Endothelial cell of umbilical vein (primary cell): ENCODE results near the gene INKA2. TPM values are rescaled to one million over a fixed set of nuclear protein-coding genes. Genes with fewer than 3 reads are reported as not detected.

Experiments used
- BruUV-seq: library from RNA; stranded (reverse); fragments of 400-500 nt; replicated peaks from 2 replicates; lab custom pipeline; 2021; lab: Mats Ljungman, UMichigan
- CTCF ChIA-PET: fragments of 300-600, 350-600 bp; sonication (Branson Sonifier 250); formaldehyde crosslinking; loops from one replicate; lab custom pipeline; 2021; ENCODE audit warnings: antibody characterized with exemption, inconsistent platforms; lab: Charles Lee
- POLR2A ChIA-PET: fragments of 300-600, 350-600 bp; sonication (Branson Sonifier 250); formaldehyde crosslinking; loops from one replicate; lab custom pipeline; 2021; ENCODE audit warnings: antibody characterized with exemption, inconsistent platforms; lab: Charles Lee
- DNase-seq: peaks from one replicate; pipeline ENCODE4 v3.0.0-alpha.2; 2011; ENCODE audit warnings: low read depth, low spot score
- FAIRE-seq: peaks from 2 replicates; lab custom pipeline; 2011; peaks lifted over from hg19 to GRCh38; lab: Jason Lieb, UNC
- H2AFZ ChIP-seq: 2 replicates; pipeline ENCODE4 v1.6.0; 2012; ENCODE audit warnings: low read depth, low read length, control low read depth, inconsistent platforms
- H3K27ac ChIP-seq: 2 replicates; pipeline ENCODE4 v1.5.1; 2011; ENCODE audit warnings: low read depth, mild to moderate bottlenecking, control low read depth, low read length, moderate library complexity; ENCODE audit not compliant: insufficient read depth
- H3K27me3 ChIP-seq, 2 experiments: 2 replicates each; pipeline versions ENCODE4 v1.6.0 to v1.6.1; 2011; ENCODE audit warnings: low read length in 2 of 2, mixed read lengths in 1 of 2; ENCODE audit not compliant: control insufficient read depth in 2 of 2, insufficient read depth in 2 of 2
- H3K36me3 ChIP-seq, 2 experiments: 2 replicates in 1 of 2; 3 replicates in 1 of 2; pipeline ENCODE4 v1.5.1; 2011; ENCODE audit warnings: low read length in 2 of 2, mild to moderate bottlenecking in 1 of 2, moderate library complexity in 1 of 2; ENCODE audit not compliant: control insufficient read depth in 2 of 2, insufficient read depth in 2 of 2; ENCODE audit errors: extremely low read depth in 1 of 2
- H3K4me1 ChIP-seq: 3 replicates; pipeline ENCODE4 v1.5.1; 2011; ENCODE audit warnings: mild to moderate bottlenecking, low read length; ENCODE audit not compliant: control insufficient read depth, insufficient read depth; ENCODE audit errors: extremely low read depth
- H3K4me2 ChIP-seq: 2 replicates; pipeline ENCODE4 v1.6.1; 2011; ENCODE audit warnings: low read length, control low read depth, mixed read lengths; ENCODE audit not compliant: insufficient read depth
- H3K4me3 ChIP-seq, 3 experiments: fragments of 200-600 bp in 1 of 3; sonication (generic), shearing (Covaris generic) in 1 of 3; replicated peaks in 1 of 3; 2 replicates each; pipeline ENCODE4 v1.5.1; 2011 to 2016; ENCODE audit warnings: control low read depth in 3 of 3, low read length in 3 of 3, mild to moderate bottlenecking in 2 of 3, inconsistent platforms in 1 of 3, low read depth in 1 of 3, moderate library complexity in 1 of 3; ENCODE audit not compliant: insufficient read depth in 1 of 3
- H3K79me2 ChIP-seq: 2 replicates; pipeline ENCODE4 v1.6.0; 2012; ENCODE audit warnings: low read length, inconsistent platforms; ENCODE audit not compliant: control insufficient read depth, insufficient read depth
- H3K9ac ChIP-seq: replicated peaks from 2 replicates; pipeline ENCODE3; 2011; ENCODE audit warnings: low read length, control low read depth; ENCODE audit not compliant: insufficient read depth; ENCODE audit errors: extremely low read depth
- H3K9me1 ChIP-seq: replicated peaks from 3 replicates; pipeline ENCODE4 v1.6.0; 2011; ENCODE audit warnings: mild to moderate bottlenecking, low read length; ENCODE audit not compliant: control insufficient read depth, insufficient read depth; ENCODE audit errors: extremely low read depth
- H3K9me3 ChIP-seq: replicated peaks from 2 replicates; pipeline ENCODE4 v1.5.1; 2012; ENCODE audit warnings: low read length, inconsistent platforms; ENCODE audit not compliant: control insufficient read depth, insufficient read depth
- H4K20me1 ChIP-seq: replicated peaks from 2 replicates; pipeline ENCODE3; 2011; ENCODE audit warnings: mild to moderate bottlenecking, low read length; ENCODE audit not compliant: control insufficient read depth, insufficient read depth; ENCODE audit errors: extremely low read depth
- CTCF ChIP-seq, 2 donors: IDR thresholded peaks; 1 replicate in 1 of 2; 2 replicates in 1 of 2; pipeline ENCODE4 v1.5.1; 2011; ENCODE audit warnings: low read length in 2 of 2, mild to moderate bottlenecking in 2 of 2, moderate library complexity in 2 of 2, control low read depth in 1 of 2, inconsistent platforms in 1 of 2, low read depth in 1 of 2; ENCODE audit not compliant: insufficient read depth in 1 of 2; ENCODE audit errors: extremely low read depth in 1 of 2
- EZH2 ChIP-seq: IDR thresholded peaks from 2 replicates; pipeline ENCODE4 v1.6.1; 2012; ENCODE audit warnings: borderline replicate concordance, low read depth, mild to moderate bottlenecking, moderate library complexity, low read length, inconsistent platforms; ENCODE audit not compliant: severe bottlenecking
- FOS ChIP-seq: IDR thresholded peaks from 2 replicates; pipeline ENCODE4 v1.6.1; 2011; ENCODE audit warnings: mild to moderate bottlenecking, low read length, moderate library complexity, borderline replicate concordance; ENCODE audit not compliant: insufficient read depth
- GATA2 ChIP-seq: IDR thresholded peaks from 2 replicates; pipeline ENCODE4 v1.7.0; 2011; ENCODE audit warnings: low read depth, mild to moderate bottlenecking, moderate library complexity, mixed read lengths, low read length; ENCODE audit not compliant: insufficient read length, insufficient read depth
- JUN ChIP-seq: IDR thresholded peaks from 2 replicates; pipeline ENCODE4 v1.6.1; 2011; ENCODE audit warnings: borderline replicate concordance, low read depth; ENCODE audit not compliant: insufficient read length, insufficient read depth
- MAX ChIP-seq: IDR thresholded peaks from 2 replicates; pipeline ENCODE4 v1.6.1; 2011; ENCODE audit not compliant: insufficient read depth, insufficient read length
- MYC ChIP-seq: IDR thresholded peaks from one replicate; pipeline ENCODE4 v1.6.1; 2011; ENCODE audit warnings: mild to moderate bottlenecking, low read depth, low read length
- POLR2AphosphoS5 ChIP-seq: IDR thresholded peaks from 2 replicates; pipeline ENCODE4 v1.6.1; 2012; ENCODE audit warnings: low read depth, mild to moderate bottlenecking, control low read depth, low read length, moderate library complexity; ENCODE audit not compliant: insufficient read depth
- dilution Hi-C: fragments of 300-500 bp; cut with MboI; formaldehyde crosslinking; loops from one replicate; pipeline ENCODE4 v1.15.0; 2019; ENCODE audit warnings: low sequenced_read_pairs; ENCODE audit not compliant: extremely low pct_ligation_motif_present
- intact Hi-C: fragments of 100-400 bp; cut with micrococcal nuclease; formaldehyde crosslinking; loops from one replicate; pipeline ENCODE4 v1.10.0; 2022
- polyA plus RNA-seq, 4 experiments: library from polyadenylated mRNA; depleted of rRNA in 3 of 4; stranded (reverse) in 3 of 4; unstranded in 1 of 4; fragments of >200 nt; gene quantifications; 2 replicates each; pipeline versions ENCODE4 v1.2.1 to v1.2.3, GENCODE V29; 2011 to 2012; ENCODE audit warnings: missing spikeins in 1 of 4
- total RNA-seq: library from RNA; stranded (reverse); gene quantifications from 2 replicates; pipeline ENCODE4 v1.2.3, GENCODE V29; 2021

INKA2 gene
- total and polyA plus RNA-seq, 2 donors (not counting 3 experiments of a cell fraction or from before 2014, with no cell fraction given), result 2.4 to 7.8 TPM

GRCh38 chr1:111730706-111731105, 8.5 kb downstream of the INKA2 start:
- CTCF ChIA-PET, result interaction anchor here (2.2 to 4.3 kb wide), 3 partner anchors 17 to 39 kb away, joined by 5 to 30 read pairs (median 14); no protein-coding TSS in a partner anchor
- no peak for DNase-seq
- no peaks in the 10 kb centered on the region for H3K9me3 ChIP-seq
- no peaks in the 10 kb centered on the region for H3K79me2 ChIP-seq
- no peaks in the 10 kb centered on the region for H3K36me3 ChIP-seq
- no peak for FAIRE-seq
- no TSS peak for BruUV-seq
- peaks cover 22% of the 10 kb centered on the region for H3K4me1 ChIP-seq
- no peaks in the 10 kb centered on the region for H3K27me3 ChIP-seq
- no peaks in the 10 kb centered on the region for H4K20me1 ChIP-seq
- dilution Hi-C loops, result no loop called here
- no peaks in the 10 kb centered on the region for H3K9me1 ChIP-seq
- H3K4me3 ChIP-seq, result no peak overlapping the region
- no peak for TF ChIP-seq GATA2
- TF ChIP-seq MYC, result no peak
- TF ChIP-seq MAX, result no peak
- no peak for TF ChIP-seq EZH2
- TF ChIP-seq FOS, result no peak
- TF ChIP-seq CTCF (IDR thresholded peaks at IDR 0.05; ENCODE audit: extremely low read depth in 1 of 2, insufficient read depth in 1 of 2, low read depth in 1 of 2, low read length in 2 of 2), result no peak
- no peak for TF ChIP-seq JUN
- no peak for TF ChIP-seq POLR2AphosphoS5
- intact Hi-C loops, result loop anchor here (10.0 kb wide), 1 partner anchor 766 kb away; the partner anchor contains the start of gene LRIF1
- no peak overlapping the region for H3K4me2 ChIP-seq
- H3K9ac ChIP-seq, result no peak overlapping the region
- no peak overlapping the region for H3K27ac ChIP-seq
- POLR2A ChIA-PET, result no interaction called here
- no peak overlapping the region for H2AFZ ChIP-seq
